Uterus (tissue), 4 donors: ENCODE data around the gene RAPGEF2. TPM values are rescaled to one million over a fixed set of nuclear protein-coding genes. Genes with fewer than 3 reads are reported as not detected.

Experiments
- DNase-seq, 2 donors: peaks; one replicate each; pipeline ENCODE4 v3.0.0-alpha.2; 2019 to 2020
- H3K27ac ChIP-seq, 2 donors: fragments of 200-600 bp; sonication (generic); 1 replicate in 1 of 2; 2 replicates in 1 of 2; pipeline ENCODE4 v1.5.1; 2016 to 2018
- H3K27me3 ChIP-seq, 2 donors: fragments of 200-600 bp; sonication (generic); one replicate each; pipeline ENCODE4 v1.5.1; 2018 to 2019; ENCODE audit warnings: control low read depth in 1 of 2
- H3K36me3 ChIP-seq, 2 donors: fragments of 200-600 bp; sonication (generic); one replicate each; pipeline ENCODE4 v1.5.1; 2019; ENCODE audit warnings: control low read depth in 1 of 2
- H3K4me1 ChIP-seq, 2 donors: fragments of 200-600 bp; sonication (generic); one replicate each; pipeline ENCODE4 v1.5.1; 2018 to 2019; ENCODE audit warnings: control low read depth in 1 of 2
- H3K4me3 ChIP-seq, 2 donors: fragments of 200-600 bp; sonication (generic); 1 replicate in 1 of 2; 2 replicates in 1 of 2; pipeline ENCODE4 v1.5.1; 2018 to 2019; ENCODE audit warnings: mild to moderate bottlenecking in 1 of 2
- H3K9me3 ChIP-seq, 2 donors: fragments of 200-600 bp; sonication (generic); one replicate each; pipeline ENCODE4 v1.5.1; 2019; ENCODE audit warnings: control low read depth in 1 of 2
- CTCF ChIP-seq, 4 experiments: fragments of 200-600 bp in 2 of 4; fragments of 450-650 bp in 2 of 4; sonication (generic) in 2 of 4; IDR thresholded peaks; one replicate each; pipeline ENCODE4 v1.5.1; 2016 to 2019; ENCODE audit warnings: antibody characterized with exemption in 4 of 4, mild to moderate bottlenecking in 2 of 4, moderate library complexity in 1 of 4
- POLR2A ChIP-seq, 2 donors: fragments of 450-650 bp; IDR thresholded peaks; one replicate each; pipeline ENCODE4 v1.6.1; 2016; ENCODE audit warnings: antibody characterized with exemption in 2 of 2, mild to moderate bottlenecking in 1 of 2, moderate library complexity in 1 of 2
- intact Hi-C: fragments of 100-400 bp; cut with DNase I; formaldehyde crosslinking; loops from one replicate; pipeline ENCODE4 v1.15.1; 2023; ENCODE audit warnings: low total_unique reads
- total RNA-seq, 4 donors: library from RNA; depleted of rRNA in 3 of 4; stranded (reverse); fragments of >200 nt in 3 of 4; gene quantifications; one replicate each; pipeline versions ENCODE4 v1.1.0 to v1.2.4, GENCODE V29; 2014 to 2023
- donor health status: DM: yes; HTN: yes; CAD: no.

Gene RAPGEF2
- total RNA-seq, 4 donors from 2014 or later: 27.9 to 61.4 (median 40.5) TPM

- H3K9me3 ChIP-seq: no peaks in the 10 kb centered on the region
- no peaks in the 10 kb centered on the region for H3K36me3 ChIP-seq
- no peak for DNase-seq
- TF ChIP-seq CTCF (IDR thresholded peaks at IDR 0.05): no peak
- TF ChIP-seq POLR2A (IDR thresholded peaks at IDR 0.05): no peak
- no peaks in the 10 kb centered on the region for H3K4me1 ChIP-seq
- H3K4me3 ChIP-seq: no peak overlapping the region
- no peaks in the 10 kb centered on the region for H3K27me3 ChIP-seq
- intact Hi-C loops: no loop called here
- no peak overlapping the region for H3K27ac ChIP-seq
These were observed 181.9 kb downstream of the RAPGEF2 start for GRCh38 chr4:159284733-159285132.

DNA sequence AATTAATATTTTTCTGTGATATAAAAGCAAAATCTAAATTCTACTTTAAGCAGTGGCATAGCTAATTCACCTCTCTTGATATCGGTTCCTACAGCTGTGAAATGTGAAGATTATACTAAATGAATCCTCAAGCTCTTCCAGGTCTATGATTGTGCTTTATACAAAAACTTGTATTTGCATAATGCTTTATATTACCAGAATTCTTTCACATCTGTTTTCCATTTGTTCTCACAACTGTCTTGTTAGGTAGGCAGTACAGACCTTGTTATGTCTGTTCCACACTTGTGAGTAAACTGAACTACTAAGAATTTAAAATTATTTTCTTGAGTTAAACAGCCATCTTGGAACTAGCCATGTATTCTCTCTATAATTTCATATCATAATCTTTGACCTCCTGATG, 184.9 kb downstream of the RAPGEF2 start:
- H3K36me3 ChIP-seq: no peaks in the 10 kb centered on the region
- intact Hi-C loops: no loop called here
- DNase-seq: no peak
- no peak overlapping the region for H3K4me3 ChIP-seq
- H3K27ac ChIP-seq: no peak overlapping the region
- H3K9me3 ChIP-seq: no peaks in the 10 kb centered on the region
- H3K27me3 ChIP-seq: no peaks in the 10 kb centered on the region
- TF ChIP-seq POLR2A (IDR thresholded peaks at IDR 0.05) (no peak), CTCF (IDR thresholded peaks at IDR 0.05) (no peak)
- H3K4me1 ChIP-seq: no peaks in the 10 kb centered on the region

GRCh38 chr4:159289682-159290081, 186.8 kb downstream of the RAPGEF2 start:
- intact Hi-C loops: no loop called here
- no peaks in the 10 kb centered on the region for H3K36me3 ChIP-seq
- TF ChIP-seq CTCF (IDR thresholded peaks at IDR 0.05): no peak
- TF ChIP-seq POLR2A (IDR thresholded peaks at IDR 0.05): no peak
- H3K4me1 ChIP-seq: no peaks in the 10 kb centered on the region
- no peaks in the 10 kb centered on the region for H3K9me3 ChIP-seq
- DNase-seq: no peak
- H3K4me3 ChIP-seq: no peak overlapping the region
- H3K27ac ChIP-seq: no peak overlapping the region
- no peaks in the 10 kb centered on the region for H3K27me3 ChIP-seq

DNA sequence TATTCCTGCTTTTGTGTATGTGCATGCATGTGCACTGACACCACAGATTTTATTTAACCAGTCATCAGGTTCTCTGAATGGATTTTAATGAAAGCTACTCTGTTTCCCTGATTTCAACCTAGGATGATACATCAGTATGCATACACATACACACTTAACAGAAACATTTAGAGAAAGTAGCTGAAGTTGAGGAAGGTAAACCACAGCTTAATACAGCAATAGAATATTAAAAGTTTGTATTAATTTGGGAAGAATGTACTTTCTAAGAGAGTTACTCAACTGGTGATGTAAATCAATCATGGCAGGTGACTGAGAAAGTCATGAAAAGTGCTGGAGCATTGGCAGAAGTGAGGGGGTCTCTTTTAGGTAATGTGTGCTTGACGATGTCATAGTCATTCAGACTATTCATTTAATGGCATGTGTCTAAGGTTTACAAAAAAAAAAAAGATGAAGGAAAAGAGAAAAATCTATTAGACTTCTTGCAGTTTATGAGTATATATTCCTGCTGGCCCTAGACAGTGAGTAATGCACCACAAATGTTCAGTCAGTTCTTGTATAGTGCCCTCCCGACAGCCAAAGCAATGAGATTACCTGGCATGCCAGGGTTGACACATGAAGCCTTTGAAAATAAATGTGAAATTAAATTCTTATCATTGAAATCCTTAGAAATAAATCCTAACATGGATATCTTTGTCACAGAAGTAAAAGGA, 187.6 kb downstream of the RAPGEF2 start:
- Histone ChIP-seq H3K27ac (no peak overlapping the region), H3K9me3 (no peaks in the 10 kb centered on the region), H3K4me1 (no peaks in the 10 kb centered on the region), H3K36me3 (no peaks in the 10 kb centered on the region), H3K27me3 (no peaks in the 10 kb centered on the region), H3K4me3 (no peak overlapping the region)
- DNase-seq: no peak
- intact Hi-C loops: no loop called here
- TF ChIP-seq POLR2A (IDR thresholded peaks at IDR 0.05): no peak
- TF ChIP-seq CTCF (IDR thresholded peaks at IDR 0.05): no peak

GRCh38 chr4:159291176-159291575, 188.3 kb downstream of the RAPGEF2 start:
- no peak for TF ChIP-seq CTCF (IDR thresholded peaks at IDR 0.05)
- no peak for TF ChIP-seq POLR2A (IDR thresholded peaks at IDR 0.05)
- Histone ChIP-seq H3K9me3 (no peaks in the 10 kb centered on the region), H3K27ac (no peak overlapping the region), H3K36me3 (no peaks in the 10 kb centered on the region), H3K4me3 (no peak overlapping the region), H3K27me3 (no peaks in the 10 kb centered on the region), H3K4me1 (no peaks in the 10 kb centered on the region)
- no peak for DNase-seq
- intact Hi-C loops: no loop called here
